Measurements from ENCODE around the gene GPRIN3.
"Not testable (repeated sequence)": the region's sequence is repeated elsewhere in the genome, so short reads cannot be mapped to it uniquely, and the experiment has no call there.

Gene GPRIN3

DNA sequence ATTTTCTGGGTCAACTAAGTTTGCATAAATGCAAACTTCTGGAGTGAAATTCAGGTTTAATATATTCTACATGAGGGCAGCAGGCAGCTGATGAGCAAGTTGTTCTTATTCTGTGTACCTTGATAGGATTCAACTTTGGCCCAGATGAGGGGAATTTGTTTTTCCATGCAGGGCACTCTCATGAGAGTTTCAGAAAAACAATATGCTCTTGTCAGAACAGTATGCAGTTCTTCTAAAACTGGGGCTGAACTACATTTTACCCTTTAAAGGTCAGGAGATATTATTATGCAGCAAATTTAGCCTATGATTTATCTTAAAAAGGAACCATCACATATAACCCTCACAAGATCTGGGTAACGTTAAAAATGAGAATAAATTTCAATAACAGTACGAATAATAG, 19.2 kb downstream of the GPRIN3 start:
- DNase-seq: no peak

DNA sequence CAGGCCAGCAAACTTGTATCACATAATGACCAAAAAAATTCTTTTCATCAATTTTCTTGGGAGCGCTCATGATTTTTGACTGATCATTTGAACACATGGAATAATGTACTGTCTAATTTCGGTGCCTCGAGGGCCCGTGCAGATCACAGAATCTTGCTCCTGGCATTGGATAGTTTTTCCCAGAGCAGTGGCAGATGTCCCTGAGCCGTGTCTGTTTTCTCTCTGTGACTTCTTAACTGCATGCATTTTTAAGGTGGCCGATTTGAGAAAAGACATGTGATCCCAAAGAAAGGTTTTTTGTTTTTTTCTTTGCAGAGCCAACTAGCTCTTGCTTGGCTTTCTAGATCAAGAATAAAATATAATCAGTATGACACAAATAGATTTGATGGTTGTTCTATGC, 19.7 kb downstream of the GPRIN3 start:
- no peak for DNase-seq

DNA sequence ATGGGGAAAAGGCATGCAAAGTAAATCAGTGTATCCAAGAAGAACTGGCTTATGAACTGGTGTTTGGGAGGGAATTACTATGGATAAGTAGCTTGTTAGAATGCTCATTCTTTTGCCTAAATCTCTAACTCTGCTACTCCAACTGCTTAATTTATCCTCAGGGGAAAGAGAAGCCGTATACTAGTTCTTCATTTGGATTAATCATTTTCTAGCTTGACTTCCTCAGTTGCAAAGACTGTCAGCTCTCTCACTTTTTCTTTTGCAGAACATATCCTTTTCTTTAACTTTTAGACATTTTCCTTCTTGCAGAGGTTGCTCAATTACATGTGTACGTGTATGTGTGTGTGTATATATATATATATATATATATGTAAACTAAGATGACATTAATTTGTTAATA, 21.9 kb downstream of the GPRIN3 start:
- no peak for DNase-seq

DNA sequence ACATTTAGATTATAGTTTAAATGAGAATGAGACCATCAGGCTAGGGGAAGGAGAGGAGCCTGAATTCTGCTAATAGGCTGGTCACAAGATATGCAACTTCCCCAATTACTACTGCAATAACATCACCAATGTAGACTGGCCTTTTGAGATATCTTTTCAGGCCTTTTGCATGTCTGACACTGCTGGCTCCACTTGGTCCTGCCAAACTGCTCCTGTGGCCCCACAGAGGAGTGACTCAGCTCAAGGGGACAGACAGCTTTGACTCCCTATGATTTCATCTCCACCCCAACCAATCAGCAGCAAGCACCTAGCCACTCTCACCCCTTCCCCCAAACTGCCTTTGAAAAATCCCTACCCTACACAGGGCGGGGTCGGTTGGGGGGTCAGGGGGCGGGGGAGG, 22.8 kb downstream of the GPRIN3 start:
- peak; percentile 11 to 28 for DNase-seq

DNA sequence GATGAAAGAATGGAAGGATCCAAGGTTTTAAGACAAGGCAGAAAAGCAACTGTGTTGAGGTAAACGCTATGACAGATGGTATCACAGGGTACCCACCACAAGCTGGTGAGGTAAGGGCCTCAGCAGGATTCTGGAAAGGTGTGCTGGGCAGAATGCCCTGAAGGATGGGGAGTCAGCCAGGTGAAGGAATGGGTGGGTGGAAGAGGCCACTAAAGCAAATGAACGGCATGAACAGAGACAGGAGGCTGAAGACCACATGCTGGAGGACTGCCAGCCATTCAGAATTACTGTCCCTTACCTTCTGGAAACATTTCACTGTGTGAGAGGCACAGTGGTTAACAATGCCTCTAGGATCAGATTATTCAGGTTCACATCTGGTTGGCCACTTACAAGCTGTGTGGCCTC, 23.6 kb downstream of the GPRIN3 start:
- DNase-seq: no peak

DNA sequence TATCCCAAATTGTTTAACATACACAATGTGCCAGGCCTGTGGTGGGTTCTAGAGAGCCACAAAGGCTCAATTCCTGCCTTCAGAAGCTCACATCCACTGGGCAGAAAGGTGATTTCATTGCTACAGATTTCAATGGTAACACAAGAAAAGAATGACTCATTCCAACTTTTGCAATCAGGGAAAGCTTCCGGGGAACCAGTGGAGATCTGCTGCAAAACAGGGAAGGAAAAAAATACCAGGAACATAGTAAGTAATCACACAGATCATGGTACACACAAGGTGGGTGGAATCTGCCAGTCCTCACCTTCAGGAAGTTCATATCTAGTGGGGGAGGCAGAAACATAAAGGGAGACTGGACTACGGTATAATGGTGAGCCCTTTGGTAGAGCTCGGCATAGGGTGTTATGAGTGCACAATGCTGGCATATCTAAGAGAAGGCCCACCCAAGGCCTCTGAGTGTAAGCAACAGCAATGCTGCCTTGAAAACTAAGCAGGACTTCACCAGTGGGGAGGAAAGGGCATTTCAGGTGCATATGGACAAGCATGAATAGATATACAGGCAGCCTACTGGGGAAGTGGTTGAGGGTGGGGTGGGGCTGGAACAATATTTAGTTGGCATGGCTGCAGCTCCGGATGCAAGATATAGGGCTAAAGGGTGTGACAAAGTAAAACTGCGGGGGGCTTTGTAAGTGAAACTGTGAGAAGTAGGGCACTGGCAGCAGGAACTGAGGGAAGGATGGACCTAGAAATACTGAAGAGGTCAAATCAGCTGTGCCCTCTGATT, 24.2 kb downstream of the GPRIN3 start:
- no peak for DNase-seq

DNA sequence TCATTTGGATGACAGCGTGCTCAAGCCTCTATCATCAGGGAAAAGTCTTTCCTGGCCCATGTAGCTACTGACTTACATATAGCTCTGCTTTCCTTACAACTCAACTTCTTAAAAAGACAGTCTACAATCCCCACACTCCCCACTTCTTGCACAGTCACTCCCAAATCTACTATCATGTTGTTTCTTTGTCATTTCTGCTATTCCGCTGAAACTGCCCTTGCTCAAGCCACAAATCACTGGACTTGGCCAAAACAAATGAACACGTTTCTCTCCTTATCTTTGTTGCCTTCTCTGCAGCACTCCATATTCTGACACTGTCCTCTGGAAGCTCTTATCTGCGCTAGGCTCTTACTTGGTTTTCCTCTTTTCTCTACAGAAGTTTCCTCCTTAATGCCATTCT, 28.2 kb downstream of the GPRIN3 start:
- no peak for DNase-seq

DNA sequence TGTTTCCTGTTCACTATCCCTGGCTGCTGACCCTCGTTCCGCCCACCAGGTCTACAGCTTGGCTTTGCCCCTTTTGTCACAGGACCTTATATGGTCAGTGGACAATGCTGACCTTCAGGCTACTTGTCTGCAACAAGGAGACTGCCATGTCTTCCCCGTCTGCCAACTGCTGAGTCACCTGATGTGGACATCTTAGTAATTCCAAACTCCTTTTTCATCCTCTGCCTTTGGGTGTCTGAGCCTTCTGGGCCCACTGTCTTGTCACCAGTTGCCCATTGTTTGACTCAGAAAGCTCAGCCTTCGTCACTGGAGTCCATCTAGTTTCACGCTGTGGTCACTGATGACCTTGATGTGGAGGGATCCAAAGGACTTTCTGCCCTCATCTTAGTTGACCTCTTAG, 30.2 kb downstream of the GPRIN3 start:
- DNase-seq: no peak

DNA sequence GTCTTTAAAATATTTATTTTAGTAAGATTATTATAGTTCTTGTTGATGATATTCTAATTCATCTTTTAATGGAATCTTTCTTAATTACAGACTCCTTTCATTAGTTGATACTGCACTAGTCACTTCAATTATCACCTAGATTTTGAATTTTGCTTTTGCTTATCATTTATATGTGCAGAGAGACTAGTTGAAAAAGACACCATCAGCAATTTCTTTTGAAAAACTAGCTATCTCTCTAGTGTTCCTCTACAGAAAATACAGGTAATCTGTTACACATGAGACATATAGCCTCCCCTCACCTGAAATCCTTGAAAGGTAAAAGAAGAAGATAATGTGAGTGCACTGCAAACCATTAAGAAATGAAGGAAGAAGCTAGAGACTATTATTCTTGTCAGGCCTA, 31.3 kb downstream of the GPRIN3 start:
- DNase-seq: no peak

DNA sequence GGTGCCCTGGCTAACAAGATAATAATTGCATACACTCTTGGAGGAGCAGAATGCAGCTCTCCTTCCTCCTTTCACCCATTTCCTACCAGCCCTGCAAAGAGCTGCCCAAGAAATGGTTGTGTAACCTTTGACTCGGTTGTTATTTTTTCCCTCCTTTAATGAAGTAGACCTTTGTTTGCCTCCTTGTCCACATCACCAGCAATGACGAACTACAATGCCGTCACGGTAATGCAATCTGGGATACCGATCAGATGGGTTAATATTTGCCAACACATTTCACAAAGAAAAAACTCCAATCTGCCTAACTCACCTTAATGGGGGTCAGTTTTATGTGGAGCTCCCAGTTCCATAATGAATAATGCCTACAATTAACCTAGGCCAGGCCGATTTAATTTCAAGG, 32.0 kb downstream of the GPRIN3 start:
- no peak for DNase-seq

DNA sequence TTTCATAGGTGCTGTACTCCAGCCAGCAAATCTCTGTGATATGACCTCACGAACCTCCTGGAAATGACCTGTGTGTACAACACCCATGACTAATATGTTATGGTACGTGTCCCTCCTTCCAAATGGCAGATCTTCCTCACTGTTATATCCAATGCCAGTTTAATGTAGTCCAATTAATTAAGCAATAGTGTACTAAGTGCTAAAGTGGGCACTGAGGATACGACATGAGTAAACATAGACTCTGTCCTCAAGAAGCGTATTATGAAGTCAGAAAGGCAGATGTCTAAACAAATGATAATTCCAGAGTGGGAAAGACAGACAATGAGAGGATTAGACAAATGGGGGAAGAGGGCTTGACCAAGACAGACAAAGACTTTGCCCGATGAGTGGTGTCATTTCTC, 33.9 kb downstream of the GPRIN3 start:
- no peak for DNase-seq

DNA sequence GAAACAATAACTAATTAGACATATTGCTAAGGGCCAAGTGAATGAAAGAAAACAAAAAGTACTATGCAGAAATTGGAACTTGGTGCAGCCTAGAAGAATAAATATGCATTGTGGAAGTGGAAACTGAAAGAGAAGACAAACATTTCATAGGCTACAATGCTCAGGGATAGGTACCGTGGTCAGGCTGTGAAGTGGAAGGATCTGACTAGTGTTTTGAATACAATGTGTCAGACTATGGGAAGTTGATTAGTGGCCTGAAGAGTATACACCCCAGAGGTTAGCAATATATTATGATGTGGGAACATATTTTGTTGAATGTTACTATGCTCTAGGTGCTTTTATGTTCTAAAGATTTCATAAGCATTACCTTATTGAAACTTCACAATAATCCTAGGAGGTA, 36.8 kb downstream of the GPRIN3 start:
- DNase-seq: no peak

DNA sequence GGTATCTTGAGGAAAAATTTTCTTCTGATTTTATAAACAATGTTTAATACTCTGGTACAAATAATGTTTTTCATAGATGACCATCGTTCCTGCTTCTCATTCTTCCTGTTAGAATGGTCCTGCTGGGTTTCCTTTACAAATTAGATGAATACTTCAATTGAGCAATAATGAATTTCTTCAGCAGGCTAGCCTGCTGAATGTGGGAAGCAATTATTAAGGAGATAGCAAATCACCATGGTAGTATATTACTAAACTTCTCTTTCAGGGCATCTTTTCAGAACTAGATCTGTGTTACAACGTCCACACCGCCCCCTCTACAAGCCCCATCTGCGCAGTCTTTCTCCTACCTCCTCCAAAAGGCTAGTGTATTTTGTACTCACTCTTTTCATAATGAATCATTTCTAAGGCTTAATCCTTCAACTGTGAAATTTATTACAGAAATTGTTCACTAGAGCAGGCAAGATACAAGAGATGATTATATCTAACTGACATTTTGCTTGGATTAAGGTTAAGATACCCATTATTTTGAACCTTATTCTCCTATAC, 38.4 kb downstream of the GPRIN3 start:
- DNase-seq: peak in 1 of 2 experiments; percentile 7

DNA sequence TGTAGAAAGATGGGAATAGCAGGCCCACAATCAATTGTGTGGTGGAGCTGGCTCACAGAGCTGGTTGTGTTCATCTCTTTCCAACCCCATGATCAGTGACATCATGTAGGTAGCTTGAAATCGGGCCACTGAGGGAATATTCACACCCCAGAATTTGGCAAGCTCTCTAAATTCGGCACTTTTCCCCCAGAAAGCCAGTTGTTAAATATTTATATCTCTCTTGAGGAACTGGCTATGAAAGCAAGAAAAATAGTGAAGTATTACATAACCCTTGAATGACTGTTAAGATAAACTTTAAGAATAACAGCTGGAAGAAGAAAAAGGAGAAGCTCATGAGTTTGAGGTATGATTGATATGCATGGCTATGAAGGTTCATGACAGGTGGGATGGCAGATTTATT, 38.9 kb downstream of the GPRIN3 start:
- DNase-seq: peak; percentile 56 to 72

DNA sequence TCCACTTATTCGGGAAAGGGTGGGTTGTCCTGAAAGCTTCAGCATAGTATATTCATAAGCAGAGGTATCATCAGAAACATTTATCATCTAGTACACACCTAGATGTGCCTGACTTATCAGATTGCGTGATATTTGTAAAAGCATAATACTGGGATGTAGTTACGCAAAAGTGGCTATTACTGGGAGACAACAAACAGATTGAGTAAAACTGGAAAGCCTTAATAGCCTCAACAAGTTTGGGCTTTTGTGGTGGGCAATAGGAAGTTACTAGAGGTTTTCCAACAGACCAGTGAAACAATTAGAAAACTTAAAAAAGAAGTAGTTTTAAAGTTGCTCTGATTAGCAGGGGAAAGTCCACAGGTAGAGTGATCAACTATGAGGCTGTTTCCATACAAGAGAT, 39.8 kb downstream of the GPRIN3 start:
- no peak for DNase-seq

DNA sequence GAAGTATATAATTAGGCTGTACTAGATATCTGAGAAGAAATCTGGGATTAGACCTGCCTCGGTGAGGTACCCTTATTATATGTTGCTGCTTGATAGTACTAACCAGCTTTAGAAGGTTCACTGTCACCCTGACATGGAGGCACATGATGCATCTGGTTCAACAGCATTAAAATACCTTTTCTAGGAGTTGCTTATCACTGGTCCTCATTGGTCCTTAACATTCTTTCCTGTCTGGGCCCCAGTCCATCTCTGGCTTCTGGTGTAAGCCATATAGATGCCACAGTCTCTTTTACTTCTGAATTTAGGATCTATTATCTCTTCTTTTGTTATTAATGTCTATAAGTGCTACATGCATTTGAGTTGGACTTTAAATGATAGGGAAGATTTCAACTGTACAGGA, 40.2 kb downstream of the GPRIN3 start:
- no peak for DNase-seq

DNA sequence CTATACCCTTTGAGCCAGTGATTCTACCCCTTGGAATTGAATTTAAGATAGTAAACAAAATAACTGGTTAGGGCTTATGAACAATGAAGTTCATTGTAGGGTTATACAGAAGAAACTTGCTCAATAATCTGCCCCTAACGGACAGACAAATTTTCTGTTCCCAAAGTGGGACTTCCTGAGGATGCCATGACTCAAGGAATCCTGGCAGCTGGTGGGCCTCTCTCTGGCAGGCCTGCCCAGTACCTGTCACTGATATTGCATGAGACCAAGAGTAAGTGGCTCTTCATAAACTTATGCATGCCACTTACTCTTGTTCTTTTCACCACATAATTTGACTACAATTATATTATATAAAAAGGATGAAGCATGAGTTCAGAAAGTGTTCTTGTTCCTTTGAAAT, 41.5 kb downstream of the GPRIN3 start:
- no peak for DNase-seq

DNA sequence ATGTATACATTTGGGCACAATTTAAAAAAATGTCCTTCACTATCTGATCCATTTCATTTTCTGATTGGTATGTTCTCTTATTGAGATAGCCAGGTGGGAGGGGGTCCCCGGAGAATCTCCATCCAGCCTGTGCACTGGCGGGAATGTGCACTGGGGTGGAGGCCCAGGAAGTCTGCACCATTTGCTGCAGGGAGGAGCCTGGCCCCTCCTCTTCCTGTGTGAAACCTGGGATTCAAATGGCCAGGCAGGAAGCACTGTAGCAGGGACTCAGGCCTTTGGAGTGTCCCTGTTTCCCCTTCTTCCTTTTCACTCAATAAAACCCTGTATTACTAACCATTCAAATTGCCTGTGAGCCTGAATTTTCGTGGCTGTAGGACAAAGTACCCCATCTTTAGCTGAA, 44.3 kb downstream of the GPRIN3 start:
- DNase-seq: no peak

DNA sequence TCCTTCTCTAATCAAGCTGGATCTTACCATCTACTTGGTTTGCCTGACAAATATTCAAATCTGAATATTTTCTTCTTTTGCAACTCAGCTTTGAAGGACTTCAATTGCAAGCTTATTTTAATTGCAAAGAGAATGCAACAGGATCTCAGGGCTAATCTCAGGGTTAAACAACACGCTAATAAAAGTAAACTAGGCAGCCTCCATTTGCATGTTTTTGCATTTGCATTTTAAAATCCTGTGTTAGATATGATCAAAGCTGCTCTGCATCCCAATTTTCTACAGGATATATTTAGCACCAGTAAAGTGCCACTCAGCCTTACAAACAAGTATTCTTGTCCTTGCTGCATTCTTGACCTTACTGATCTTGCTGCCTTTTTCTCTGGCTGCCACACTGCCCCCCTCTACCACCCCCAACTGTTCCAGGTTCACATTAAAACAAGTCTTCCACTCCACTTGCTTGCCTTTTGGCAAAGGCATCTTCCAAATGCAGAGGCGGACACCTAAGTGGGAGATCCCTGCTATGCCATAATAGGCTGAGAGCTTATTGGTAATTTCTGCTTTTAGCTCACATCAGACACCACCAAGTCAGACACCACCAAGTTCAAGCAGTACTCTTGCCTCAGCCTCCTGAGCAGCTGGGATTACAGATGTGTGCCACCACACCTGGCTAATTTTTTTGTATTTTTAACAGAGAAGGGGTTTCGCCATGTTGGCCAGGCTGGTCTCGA, 48.1 kb downstream of the GPRIN3 start:
- no peak for DNase-seq

DNA sequence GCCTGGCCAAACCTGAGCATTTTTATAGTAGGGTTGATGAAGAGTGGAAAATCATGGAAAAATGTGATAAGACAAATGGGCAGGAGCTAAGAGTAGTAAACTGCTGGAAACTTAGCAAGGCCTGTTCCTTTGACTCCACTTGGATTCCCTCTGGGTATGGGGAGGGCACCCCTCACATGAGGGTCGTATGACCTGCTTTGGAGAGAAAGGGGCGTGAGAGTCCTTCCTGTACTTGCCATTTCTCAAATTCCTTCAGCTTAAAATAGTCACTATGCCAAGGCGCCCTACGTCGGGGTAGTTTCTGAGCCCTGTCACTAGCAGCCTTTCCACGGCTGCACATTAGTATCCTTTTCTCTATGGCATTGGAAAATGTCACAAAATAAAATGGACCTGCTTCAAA, 49.1 kb downstream of the GPRIN3 start:
- no peak for DNase-seq

DNA sequence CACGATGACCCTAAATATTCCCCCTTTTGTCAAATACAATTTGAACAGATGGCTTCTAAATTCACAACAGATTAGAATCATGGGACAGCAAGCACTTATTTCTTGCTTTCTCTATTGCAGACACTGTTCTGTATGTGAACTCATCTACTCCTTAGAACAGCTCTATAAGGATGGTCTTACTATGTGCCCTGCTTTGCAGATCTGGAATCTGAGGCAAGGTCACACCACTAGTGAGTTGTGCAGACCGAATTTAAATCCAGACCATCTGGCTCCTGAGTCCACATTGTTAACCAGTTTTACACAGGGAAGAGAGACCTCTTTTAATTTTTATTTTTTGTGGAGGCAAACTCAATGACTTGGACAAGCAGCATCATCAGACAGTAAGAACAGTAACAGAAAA, 50.2 kb downstream of the GPRIN3 start:
- DNase-seq: no peak

DNA sequence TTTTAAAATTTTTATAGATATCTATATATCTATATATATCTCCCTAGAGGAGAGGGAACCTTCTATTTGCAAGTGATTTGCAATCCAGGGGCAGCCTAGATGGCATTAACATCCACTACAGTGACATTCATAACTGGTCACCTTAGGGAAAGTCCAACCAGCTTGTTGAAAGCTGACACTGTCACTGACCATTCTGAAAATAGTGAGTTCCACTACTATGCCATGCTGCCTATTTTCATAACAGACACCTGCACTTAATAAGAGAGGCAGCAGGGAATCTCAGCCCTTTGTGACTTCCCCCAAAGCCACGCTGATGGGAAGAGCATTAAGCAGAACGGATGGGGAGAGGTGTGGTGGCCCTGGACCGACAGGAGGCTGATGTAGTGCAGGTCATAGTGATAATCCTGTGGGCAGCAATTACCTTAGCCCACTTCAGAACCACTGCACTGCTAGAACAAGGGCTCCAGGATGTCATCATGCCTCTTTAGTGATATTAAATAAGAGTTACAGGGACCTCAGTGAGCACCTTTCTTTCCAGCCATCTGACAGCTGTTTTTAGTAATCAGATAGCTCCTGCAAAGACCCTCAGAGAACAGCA, 51.3 kb downstream of the GPRIN3 start:
- no peak for DNase-seq

DNA sequence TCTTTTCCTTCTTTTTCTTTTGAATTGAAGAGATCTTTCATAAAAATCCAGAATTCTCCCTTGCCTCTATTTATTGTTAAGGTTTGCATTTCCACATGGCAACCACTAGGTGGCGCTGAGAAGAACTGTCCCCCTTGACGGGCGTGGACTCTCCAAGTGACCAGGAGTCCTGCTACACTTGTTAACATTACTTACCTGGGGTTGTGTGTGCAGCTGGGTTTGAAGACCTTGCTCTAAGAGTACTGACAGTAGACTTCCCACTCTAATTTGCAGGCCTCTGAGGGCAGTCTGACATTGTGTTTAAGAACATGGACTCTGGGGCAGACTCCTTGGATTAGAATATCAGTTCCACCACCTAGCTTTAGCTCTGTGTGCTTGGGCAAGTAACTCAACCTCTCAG, 52.8 kb downstream of the GPRIN3 start:
- peak; percentile 27 to 32 for DNase-seq

DNA sequence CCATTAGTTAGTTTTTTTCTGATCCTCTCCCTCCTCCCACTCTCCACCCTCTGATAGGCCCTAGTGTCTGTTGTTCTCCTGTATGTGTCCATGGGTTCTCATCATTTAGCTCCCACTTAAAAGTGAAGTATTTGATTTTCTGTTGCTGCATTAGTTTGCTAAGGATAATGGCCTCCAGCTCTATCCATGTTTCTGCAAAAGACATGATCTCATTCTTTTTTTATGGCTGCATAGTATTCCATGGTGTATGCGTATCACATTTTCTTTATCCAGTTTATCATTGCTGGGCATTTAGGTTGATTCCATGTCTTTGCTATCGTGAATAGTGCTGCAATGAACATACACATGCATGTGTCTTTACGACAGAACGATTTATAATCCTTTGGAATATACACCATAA, 53.3 kb downstream of the GPRIN3 start:
- DNase-seq: not testable (repeated sequence)
